Naive B cell (primary cell): Measurements from ENCODE around the gene CNDP2. TPM values are rescaled to one million over a fixed set of nuclear protein-coding genes. Genes with fewer than 3 reads are reported as not detected.
A peak's percentile ranks its signal among the peaks of the same experiment; 100 is the strongest.

Source experiments
- ATAC-seq, 2 donors: fragments of 150-1000 bp; cut with Tn5 transposase; 2 replicates each; pipeline ENCODE4 v1.10.0; 2021; ENCODE audit warnings: low read depth in 2 of 2, mild to moderate bottlenecking in 2 of 2, moderate library complexity in 2 of 2
- DNase-seq: peaks from one replicate; pipeline ENCODE4 v3.0.0; 2022
- H3K27ac Mint-ChIP-seq, 6 donors: one replicate each; pipeline ENCODE4 v1.8.0; 2020 to 2022; ENCODE audit warnings: mild to moderate bottlenecking in 6 of 6, mixed read lengths in 6 of 6, moderate library complexity in 5 of 6, inconsistent platforms in 2 of 6
- H3K27me3 Mint-ChIP-seq, 3 donors: one replicate each; pipeline ENCODE4 v1.8.0; 2021 to 2022; ENCODE audit warnings: mixed read lengths in 3 of 3, mild to moderate bottlenecking in 1 of 3
- H3K36me3 Mint-ChIP-seq, 2 donors: one replicate each; pipeline ENCODE4 v1.8.0; 2020 to 2022; ENCODE audit warnings: mixed read lengths in 2 of 2, inconsistent platforms in 1 of 2, mild to moderate bottlenecking in 1 of 2
- H3K4me1 Mint-ChIP-seq, 3 donors: one replicate each; pipeline ENCODE4 v1.8.0; 2020 to 2022; ENCODE audit warnings: mixed read lengths in 3 of 3, inconsistent platforms in 1 of 3, mild to moderate bottlenecking in 1 of 3, moderate library complexity in 1 of 3
- H3K4me3 Mint-ChIP-seq, 8 donors: one replicate each; pipeline ENCODE4 v1.8.0; 2020 to 2022; ENCODE audit warnings: mild to moderate bottlenecking in 8 of 8, mixed read lengths in 8 of 8, moderate library complexity in 8 of 8, inconsistent platforms in 2 of 8
- H3K9me3 Mint-ChIP-seq, 7 donors: one replicate each; pipeline ENCODE4 v1.8.0; 2020 to 2022; ENCODE audit warnings: mixed read lengths in 7 of 7, mild to moderate bottlenecking in 5 of 7, inconsistent platforms in 2 of 7, moderate library complexity in 1 of 7
- polyA plus RNA-seq, 6 donors: library from polyadenylated mRNA; unstranded; fragments of 300-500 nt; fragmentation: Illumina TruSeq; gene quantifications; one replicate each; pipeline ENCODE4 v1.2.3, GENCODE V29; 2021; ENCODE audit warnings: low read depth in 6 of 6

Gene CNDP2
- polyA plus RNA-seq, 6 donors from 2014 or later, result 114 to 283 (median 207) TPM

- H3K36me3 Mint-ChIP-seq, result peaks cover 0 to 10% of the 10 kb centered on the region in 2 donors
- no peak for DNase-seq
- H3K9me3 Mint-ChIP-seq, result peaks cover 0 to 1% (median 0%) of the 10 kb centered on the region in 7 donors
- peaks cover 53 to 61% (median 56%) of the 10 kb centered on the region in 3 donors for H3K27me3 Mint-ChIP-seq
- H3K4me3 Mint-ChIP-seq, result peak within 1 kb of the TSS; percentile 46 to 85 (median 76)
- no peak within 1 kb of the TSS for H3K27ac Mint-ChIP-seq
- H3K4me1 Mint-ChIP-seq, result peaks cover 8 to 16% (median 12%) of the 10 kb centered on the region in 3 donors
- ATAC-seq, result peak in 1 of 2 donors; percentile 16
Observed at GRCh38 chr18:74457043-74457724, 39.0 kb upstream of the CNDP2 start, which contains the start of gene DIPK1C. Gene DIPK1C, minus strand, starts transcription at chr18:74457308. Its CDS starts 49 bp downstream, at chr18:74457259.

GRCh38 chr18:74457725-74458421 is 38.3 kb upstream of the CNDP2 start:
- peaks cover 0 to 1% (median 0%) of the 10 kb centered on the region in 7 donors for H3K9me3 Mint-ChIP-seq
- H3K4me3 Mint-ChIP-seq, result peak overlapping the region in 7 of 8 donors; percentile 46 to 85 (median 77)
- H3K27me3 Mint-ChIP-seq, result peaks cover 53 to 61% (median 58%) of the 10 kb centered on the region in 3 donors
- H3K4me1 Mint-ChIP-seq, result peaks cover 8 to 16% (median 12%) of the 10 kb centered on the region in 3 donors
- H3K36me3 Mint-ChIP-seq, result peaks cover 0 to 10% of the 10 kb centered on the region in 2 donors
- H3K27ac Mint-ChIP-seq, result peak overlapping the region in 1 of 6 donors; percentile 77
- ATAC-seq (no peak), DNase-seq (no peak)

- ATAC-seq (no peak), DNase-seq (no peak)
- Mint-ChIP-seq H3K4me1 (peaks cover 8 to 16% (median 12%) of the 10 kb centered on the region in 3 donors), H3K27ac (no peak overlapping the region), H3K9me3 (no peaks in the 10 kb centered on the region), H3K4me3 (no peak overlapping the region), H3K36me3 (peaks cover 0 to 10% of the 10 kb centered on the region in 2 donors), H3K27me3 (peaks cover 48 to 57% (median 51%) of the 10 kb centered on the region in 3 donors)
Observed at GRCh38 chr18:74459889-74460288, 36.3 kb upstream of the CNDP2 start.

- H3K27ac Mint-ChIP-seq, result no peak overlapping the region
- H3K27me3 Mint-ChIP-seq, result peaks cover 48 to 56% (median 52%) of the 10 kb centered on the region in 3 donors
- ATAC-seq, result no peak
Observed at GRCh38 chr18:74460825-74461224, 35.3 kb upstream of the CNDP2 start.

GRCh38 chr18:74463254-74463653 is 32.9 kb upstream of the CNDP2 start:
- peaks cover 39 to 51% (median 41%) of the 10 kb centered on the region in 3 donors for H3K27me3 Mint-ChIP-seq
- H3K9me3 Mint-ChIP-seq, result no peaks in the 10 kb centered on the region
- peaks cover 0 to 4% (median 2%) of the 10 kb centered on the region in 3 donors for H3K4me1 Mint-ChIP-seq
- H3K4me3 Mint-ChIP-seq, result no peak overlapping the region
- DNase-seq, result no peak
- no peak overlapping the region for H3K27ac Mint-ChIP-seq
- H3K36me3 Mint-ChIP-seq, result no peaks in the 10 kb centered on the region
- ATAC-seq, result no peak

More at GRCh38 chr18:74460825-74461224, 35.3 kb upstream of the CNDP2 start:
- Mint-ChIP-seq H3K4me3 (no peak overlapping the region), H3K4me1 (peaks cover 8 to 15% (median 12%) of the 10 kb centered on the region in 3 donors), H3K9me3 (no peaks in the 10 kb centered on the region), H3K36me3 (peaks cover 0 to 10% of the 10 kb centered on the region in 2 donors)
- no peak for DNase-seq

- Mint-ChIP-seq H3K27me3 (peaks cover 31 to 45% (median 33%) of the 10 kb centered on the region in 3 donors), H3K36me3 (no peaks in the 10 kb centered on the region), H3K27ac (no peak overlapping the region), H3K4me1 (no peaks in the 10 kb centered on the region), H3K4me3 (no peak overlapping the region), H3K9me3 (no peaks in the 10 kb centered on the region)
- DNase-seq (no peak), ATAC-seq (no peak)
Observed at GRCh38 chr18:74463983-74464382, 32.2 kb upstream of the CNDP2 start.

GRCh38 chr18:74465775-74466174 is 30.4 kb upstream of the CNDP2 start:
- no peak overlapping the region for H3K27ac Mint-ChIP-seq
- H3K4me3 Mint-ChIP-seq, result no peak overlapping the region
- H3K36me3 Mint-ChIP-seq, result no peaks in the 10 kb centered on the region
- peaks cover 0 to 12% (median 5%) of the 10 kb centered on the region in 7 donors for H3K9me3 Mint-ChIP-seq
- no peak for ATAC-seq
- no peak for DNase-seq
- no peaks in the 10 kb centered on the region for H3K4me1 Mint-ChIP-seq
- peaks cover 21 to 38% (median 30%) of the 10 kb centered on the region in 3 donors for H3K27me3 Mint-ChIP-seq

GRCh38 chr18:74468547-74469061 is 27.6 kb upstream of the CNDP2 start:
- Mint-ChIP-seq H3K36me3 (no peaks in the 10 kb centered on the region), H3K27ac (no peak overlapping the region), H3K4me1 (no peaks in the 10 kb centered on the region), H3K9me3 (peaks cover 0 to 12% (median 5%) of the 10 kb centered on the region in 7 donors), H3K4me3 (no peak overlapping the region), H3K27me3 (peaks cover 12 to 29% (median 19%) of the 10 kb centered on the region in 3 donors)
- no peak for ATAC-seq
- DNase-seq, result no peak

- no peak for ATAC-seq
Observed at GRCh38 chr18:74472312-74472711, 23.9 kb upstream of the CNDP2 start.

GRCh38 chr18:74473976-74474640 is 22.1 kb upstream of the CNDP2 start:
- H3K27ac Mint-ChIP-seq, result no peak overlapping the region
- H3K9me3 Mint-ChIP-seq, result peaks cover 0 to 12% (median 5%) of the 10 kb centered on the region in 7 donors
- H3K36me3 Mint-ChIP-seq, result no peaks in the 10 kb centered on the region
- ATAC-seq (no peak), DNase-seq (no peak)
- H3K27me3 Mint-ChIP-seq, result peaks cover 6 to 29% (median 10%) of the 10 kb centered on the region in 3 donors
- no peaks in the 10 kb centered on the region for H3K4me1 Mint-ChIP-seq
- H3K4me3 Mint-ChIP-seq, result no peak overlapping the region

More at GRCh38 chr18:74472312-74472711, 23.9 kb upstream of the CNDP2 start:
- Mint-ChIP-seq H3K27me3 (peaks cover 6 to 16% (median 6%) of the 10 kb centered on the region in 3 donors), H3K4me3 (no peak overlapping the region), H3K4me1 (no peaks in the 10 kb centered on the region), H3K9me3 (peaks cover 0 to 12% (median 5%) of the 10 kb centered on the region in 7 donors), H3K36me3 (no peaks in the 10 kb centered on the region), H3K27ac (no peak overlapping the region)
- DNase-seq, result no peak

- DNase-seq (no peak), ATAC-seq (peak in 1 of 2 donors; percentile 23)
- H3K4me3 Mint-ChIP-seq, result no peak overlapping the region
- H3K27ac Mint-ChIP-seq, result peak overlapping the region in 1 of 6 donors; percentile 1
- H3K4me1 Mint-ChIP-seq, result no peaks in the 10 kb centered on the region
- H3K27me3 Mint-ChIP-seq, result peaks cover 4 to 20% (median 6%) of the 10 kb centered on the region in 3 donors
- no peaks in the 10 kb centered on the region for H3K9me3 Mint-ChIP-seq
- no peaks in the 10 kb centered on the region for H3K36me3 Mint-ChIP-seq
Observed at GRCh38 chr18:74476140-74476539, 20.0 kb upstream of the CNDP2 start.

- no peak for DNase-seq
- Mint-ChIP-seq H3K27me3 (peaks cover 4 to 20% (median 6%) of the 10 kb centered on the region in 3 donors), H3K4me3 (no peak overlapping the region), H3K27ac (no peak overlapping the region), H3K4me1 (no peaks in the 10 kb centered on the region), H3K9me3 (no peaks in the 10 kb centered on the region), H3K36me3 (no peaks in the 10 kb centered on the region)
- no peak for ATAC-seq
Observed at GRCh38 chr18:74477771-74478170, 18.4 kb upstream of the CNDP2 start.

GRCh38 chr18:74478316-74478715 is 17.8 kb upstream of the CNDP2 start:
- Mint-ChIP-seq H3K27me3 (peaks cover 4 to 20% (median 6%) of the 10 kb centered on the region in 3 donors), H3K4me3 (no peak overlapping the region), H3K4me1 (no peaks in the 10 kb centered on the region), H3K9me3 (no peaks in the 10 kb centered on the region), H3K27ac (no peak overlapping the region), H3K36me3 (no peaks in the 10 kb centered on the region)
- DNase-seq (no peak), ATAC-seq (no peak)
